ENCODE data around the gene RASA2. TPM values are rescaled to one million over a fixed set of nuclear protein-coding genes. Genes with fewer than 3 reads are reported as not detected.

Gene RASA2
- 34.7 TPM for total RNA-seq

DNA sequence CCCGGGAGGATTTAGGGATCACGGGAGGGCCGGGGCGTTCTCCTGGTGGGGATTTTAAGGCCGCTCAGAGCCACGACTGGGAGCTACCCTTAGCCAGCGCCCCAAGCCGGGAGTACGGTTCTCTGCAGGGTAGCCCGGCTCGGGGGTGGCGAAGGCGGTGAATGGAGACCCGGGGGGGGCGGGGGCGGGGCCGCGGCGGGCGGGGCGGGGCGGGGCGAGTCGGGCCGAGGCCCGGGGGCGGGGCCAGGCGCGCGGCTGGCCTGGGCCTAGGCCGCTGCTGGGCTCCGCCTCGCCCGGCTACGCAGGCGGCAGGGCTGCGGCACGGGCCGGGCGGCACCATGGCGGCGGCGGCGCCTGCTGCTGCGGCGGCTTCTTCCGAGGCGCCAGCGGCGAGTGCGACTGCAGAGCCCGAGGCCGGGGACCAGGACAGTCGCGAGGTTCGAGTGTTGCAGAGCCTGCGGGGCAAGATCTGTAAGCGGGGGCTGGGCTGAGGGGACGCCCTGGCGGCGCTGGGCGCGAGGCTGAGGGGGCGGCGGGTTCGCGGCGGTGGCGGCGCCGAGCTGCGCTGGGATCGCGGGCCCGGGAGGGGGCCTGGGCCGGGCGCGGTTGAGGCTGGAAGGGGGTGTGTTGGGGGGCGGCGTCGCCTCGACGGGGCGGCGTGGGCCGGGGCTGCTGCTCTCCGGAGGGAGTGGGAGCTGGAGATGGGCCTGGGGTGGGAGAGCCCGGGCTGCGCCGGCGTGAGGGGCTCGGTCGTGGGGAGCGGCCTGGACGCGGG lies at the start of gene RASA2:
RASA2 (plus strand) TSS at position 282 of the 775 bp plus-strand sequence; CDS start at position 339, 57 bp downstream.

Other genes with a start within 250 kb of the RASA2 start
- 136 TPM for gene ZBTB38, start 118.5 kb upstream of the RASA2 start, total RNA-seq